Gastrocnemius medialis (tissue), 4 donors: ENCODE results near the gene GNG7. TPM values are rescaled to one million over a fixed set of nuclear protein-coding genes. Genes with fewer than 3 reads are reported as not detected.
"Not testable (repeated sequence)": the region's sequence is repeated elsewhere in the genome, so short reads cannot be mapped to it uniquely, and the experiment has no call there.

Experiments
- ATAC-seq, 2 donors: fragments of 150-250 bp; one replicate each; pipeline ENCODE4 v1.9.1; 2016
- DNase-seq, 2 donors: peaks; one replicate each; pipeline ENCODE4 v3.0.0-alpha.2; 2019
- H3K27ac ChIP-seq, 4 donors: fragments of 200-600 bp; sonication (generic); 1 replicate in 1 of 4; 2 replicates in 3 of 4; pipeline ENCODE4 v1.5.1; 2016 to 2018; ENCODE audit warnings: mild to moderate bottlenecking in 2 of 4, moderate library complexity in 1 of 4
- H3K27me3 ChIP-seq, 3 donors: fragments of 200-600 bp; sonication (generic) in 2 of 3; 1 replicate in 1 of 3; 2 replicates in 2 of 3; pipeline versions ENCODE4 v1.5.1 to v1.6.0; 2016 to 2019; ENCODE audit warnings: mild to moderate bottlenecking in 1 of 3, moderate library complexity in 1 of 3
- H3K36me3 ChIP-seq, 2 donors: fragments of 200-600 bp; sonication (generic) in 1 of 2; one replicate each; pipeline ENCODE4 v1.5.1; 2017 to 2018
- H3K4me1 ChIP-seq, 2 donors: fragments of 200-600 bp; sonication (generic) in 1 of 2; one replicate each; pipeline ENCODE4 v1.5.1; 2016 to 2017; ENCODE audit warnings: mild to moderate bottlenecking in 2 of 2
- H3K4me3 ChIP-seq, 4 donors: fragments of 200-600 bp; sonication (generic) in 3 of 4; 1 replicate in 1 of 4; 2 replicates in 3 of 4; pipeline ENCODE4 v1.5.1; 2016 to 2019; ENCODE audit warnings: mild to moderate bottlenecking in 2 of 4
- H3K9me3 ChIP-seq, 3 donors: fragments of 200-600 bp; sonication (generic) in 2 of 3; 1 replicate in 1 of 3; 2 replicates in 2 of 3; pipeline ENCODE4 v1.5.1; 2016 to 2019
- CTCF ChIP-seq, 5 experiments: fragments of 450-650 bp in 3 of 5; fragments of 200-600 bp in 2 of 5; sonication (generic) in 2 of 5; IDR thresholded peaks in 4 of 5; conservative IDR thresholded peaks in 1 of 5; 1 replicate in 4 of 5; 2 replicates in 1 of 5; pipeline ENCODE4 v1.5.1; 2016 to 2019; ENCODE audit warnings: antibody characterized with exemption in 5 of 5, mild to moderate bottlenecking in 3 of 5, moderate library complexity in 3 of 5
- POLR2A ChIP-seq, 2 donors: fragments of 450-650 bp; IDR thresholded peaks; one replicate each; pipeline ENCODE4 v1.6.1; 2017; ENCODE audit warnings: antibody characterized with exemption in 2 of 2, mild to moderate bottlenecking in 2 of 2, moderate library complexity in 2 of 2
- in situ Hi-C, 4 donors: fragments of 200-750 bp; cut with MboI; loops; one replicate each; pipeline versions ENCODE4 v1.15.0 to v1.8.0; 2017; ENCODE audit warnings: low sequenced_read_pairs in 4 of 4
- intact Hi-C: fragments of 100-400 bp; cut with DNase I; formaldehyde crosslinking; loops from one replicate; pipeline ENCODE4 v1.15.1; 2023; ENCODE audit warnings: low total_unique reads
- total RNA-seq, 4 donors: library from RNA; depleted of rRNA; stranded (reverse); fragments of >200 nt; gene quantifications; one replicate each; pipeline versions ENCODE4 v1.1.0 to v1.2.3, GENCODE V29; 2016

GNG7 gene
- total RNA-seq, 4 donors from 2014 or later = 0.46 to 1.1 (median 0.62) TPM

GRCh38 chr19:2582984-2583956 lies 119.2 kb downstream of the GNG7 start:
- H3K36me3 ChIP-seq = no peaks in the 10 kb centered on the region
- no peak for TF ChIP-seq POLR2A (IDR thresholded peaks at IDR 0.05)
- no peak for TF ChIP-seq CTCF (IDR thresholded peaks at IDR 0.05 in 4 of 5, conservative IDR thresholded peaks at IDR 0.05 in 1 of 5)
- DNase-seq = no peak
- H3K9me3 ChIP-seq = no peaks in the 10 kb centered on the region
- H3K27me3 ChIP-seq = no peaks in the 10 kb centered on the region
- H3K4me1 ChIP-seq = peaks cover 18 to 19% of the 10 kb centered on the region in 2 donors
- in situ Hi-C loops (loop anchor here in 2 of 4 donors (10.0 kb wide), 1 partner anchor 118 kb away; no protein-coding TSS in a partner anchor), intact Hi-C loops (no loop called here)
- no peak for ATAC-seq
- H3K4me3 ChIP-seq = no peak overlapping the region
- no peak overlapping the region for H3K27ac ChIP-seq

- ATAC-seq = not testable (repeated sequence)
- in situ Hi-C loops = loop anchor here in 2 of 4 donors (10.0 kb wide), 1 partner anchor 116 kb away; no protein-coding TSS in a partner anchor
Observed at GRCh38 chr19:2580396-2580795, 122.1 kb downstream of the GNG7 start.

GRCh38 chr19:2579678-2580280 lies 122.7 kb downstream of the GNG7 start:
- Histone ChIP-seq H3K27ac (peak overlapping the region; percentile 81 to 89 (median 88)), H3K27me3 (no peaks in the 10 kb centered on the region), H3K9me3 (no peaks in the 10 kb centered on the region), H3K4me3 (peak overlapping the region; percentile 55 to 66 (median 60)), H3K36me3 (no peaks in the 10 kb centered on the region), H3K4me1 (peaks cover 32 to 38% of the 10 kb centered on the region in 2 donors)
- TF ChIP-seq POLR2A (IDR thresholded peaks at IDR 0.05) (no peak), CTCF (IDR thresholded peaks at IDR 0.05 in 4 of 5, conservative IDR thresholded peaks at IDR 0.05 in 1 of 5) (peak in 2 of 5 experiments; percentile 31 to 42)
- intact Hi-C loops = loop anchor here (1.0 kb wide), 4 partner anchors 32 to 105 kb away; no protein-coding TSS in a partner anchor
- in situ Hi-C loops = loop anchor here (5.0 to 10.0 kb wide), 3 partner anchors 102 to 115 kb away; partner anchors contain the start of gene GADD45B (in 2 of the 4)
- DNase-seq = no peak
- no peak for ATAC-seq

More at GRCh38 chr19:2580396-2580795, 122.1 kb downstream of the GNG7 start:
- H3K9me3 ChIP-seq, H3K27ac ChIP-seq, DNase-seq, H3K4me3 ChIP-seq, H3K36me3 ChIP-seq, H3K27me3 ChIP-seq, intact Hi-C loops: not testable (repeated sequence)
- H3K4me1 ChIP-seq = peaks cover 32 to 38% of the 10 kb centered on the region in 2 donors

GRCh38 chr19:2578901-2579677 lies 123.4 kb downstream of the GNG7 start:
- peak overlapping the region; percentile 55 to 66 (median 60) for H3K4me3 ChIP-seq
- H3K4me1 ChIP-seq = peaks cover 32 to 38% of the 10 kb centered on the region in 2 donors
- H3K27me3 ChIP-seq = no peaks in the 10 kb centered on the region
- peak; percentile 87 to 88 for ATAC-seq
- H3K9me3 ChIP-seq = no peaks in the 10 kb centered on the region
- in situ Hi-C loops (loop anchor here in 2 of 4 donors (5.0 to 10.0 kb wide), 2 partner anchors 102 to 104 kb away; partner anchors contain the start of gene GADD45B (in 2 of the 2)), intact Hi-C loops (loop anchor here (1.0 kb wide), 4 partner anchors 32 to 105 kb away; no protein-coding TSS in a partner anchor)
- TF ChIP-seq POLR2A (IDR thresholded peaks at IDR 0.05) (peak in 1 of 2 donors; percentile 24), CTCF (IDR thresholded peaks at IDR 0.05 in 4 of 5, conservative IDR thresholded peaks at IDR 0.05 in 1 of 5) (peak; percentile 96 to 98 (median 98))
- peak overlapping the region; percentile 81 to 89 (median 88) for H3K27ac ChIP-seq
- DNase-seq = peak; percentile 81 to 88
- H3K36me3 ChIP-seq = no peaks in the 10 kb centered on the region
